NCI-H1417 treated with DMSO at 0.1 percent for 48 hours (cell line): ENCODE results near the gene CFAP46.

Experiments used
- DNase-seq: peaks from one replicate; lab custom pipeline; 2025; lab: John Stamatoyannopoulos, UW

Gene CFAP46

DNA sequence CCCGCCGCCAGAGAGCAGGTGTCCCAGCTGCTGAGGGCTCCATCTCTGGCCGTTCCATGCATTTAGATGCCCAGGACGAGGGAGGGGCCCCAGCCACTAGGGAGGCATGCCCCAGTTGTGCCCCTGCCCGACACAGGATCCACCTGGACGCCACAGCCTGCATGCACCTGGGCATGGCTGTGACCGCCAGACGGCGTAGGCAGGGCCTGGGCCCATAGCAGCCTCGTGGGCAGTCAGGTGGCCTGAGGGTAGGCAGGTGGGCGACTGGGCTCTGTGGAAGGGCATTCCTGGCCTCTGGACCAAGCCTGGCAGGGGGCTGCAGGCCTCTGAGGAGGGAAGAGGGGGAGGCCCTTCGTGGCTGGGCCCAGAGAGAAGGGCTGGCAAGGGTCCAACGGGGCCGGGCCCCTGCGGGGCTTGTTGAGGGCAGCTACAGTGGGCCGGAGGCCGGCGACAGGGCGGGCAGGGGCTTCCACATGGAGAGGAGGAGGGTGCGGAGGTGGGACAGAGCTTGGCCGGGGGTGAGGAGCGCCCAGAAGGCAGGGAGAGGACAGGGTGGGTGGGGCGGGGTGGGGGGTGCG is 80.4 kb downstream of the CFAP46 start:
- no peak for DNase-seq

DNA sequence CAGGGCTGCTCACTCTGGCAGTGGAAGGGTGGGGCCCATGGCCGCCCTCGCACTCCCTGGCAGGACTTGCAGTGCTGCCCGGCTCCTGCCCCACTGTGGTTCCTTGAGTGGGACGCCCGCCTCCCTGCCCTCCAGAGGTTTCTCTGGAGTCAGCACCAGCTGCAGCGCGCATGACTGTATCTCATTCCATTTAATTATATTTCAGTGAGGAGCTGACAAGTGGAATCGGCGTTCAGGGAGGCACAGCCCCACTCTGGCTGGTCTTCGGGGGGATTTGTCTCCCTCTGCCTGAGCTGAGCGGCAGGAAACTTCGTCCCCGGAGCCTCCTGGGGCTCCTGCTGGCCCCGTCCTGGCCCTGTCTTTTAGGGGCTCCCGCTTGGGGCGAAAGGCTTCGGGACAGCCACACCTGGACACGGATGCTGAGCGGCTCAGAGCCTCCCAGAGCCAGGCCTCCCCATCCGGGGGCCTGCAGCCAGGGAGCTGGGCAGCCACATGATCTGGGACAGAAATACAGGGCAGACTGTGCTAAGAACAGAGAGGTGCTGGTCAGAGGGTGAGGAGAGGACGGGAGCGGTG is 81.2 kb downstream of the CFAP46 start:
- no peak for DNase-seq

DNA sequence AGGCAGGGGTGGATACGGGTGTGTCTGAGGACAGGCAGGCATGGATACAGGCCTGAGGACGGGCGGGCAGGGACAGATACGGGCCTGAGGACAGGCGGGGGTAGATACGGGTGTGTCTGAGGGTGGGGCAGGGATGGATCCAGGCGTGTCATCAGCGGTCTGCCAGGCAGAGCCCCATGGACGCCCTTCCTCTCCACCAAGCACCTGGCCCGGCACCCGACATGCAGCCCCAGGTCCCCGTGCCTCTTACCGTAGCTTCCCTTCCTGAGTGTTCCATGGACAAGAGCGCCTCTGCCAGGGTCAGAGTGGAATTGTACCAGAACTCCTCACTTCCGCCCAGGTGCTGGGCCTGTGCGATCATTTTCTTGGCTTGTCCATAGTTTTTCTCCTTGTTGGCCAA is 81.8 kb downstream of the CFAP46 start:
- DNase-seq, result no peak

DNA sequence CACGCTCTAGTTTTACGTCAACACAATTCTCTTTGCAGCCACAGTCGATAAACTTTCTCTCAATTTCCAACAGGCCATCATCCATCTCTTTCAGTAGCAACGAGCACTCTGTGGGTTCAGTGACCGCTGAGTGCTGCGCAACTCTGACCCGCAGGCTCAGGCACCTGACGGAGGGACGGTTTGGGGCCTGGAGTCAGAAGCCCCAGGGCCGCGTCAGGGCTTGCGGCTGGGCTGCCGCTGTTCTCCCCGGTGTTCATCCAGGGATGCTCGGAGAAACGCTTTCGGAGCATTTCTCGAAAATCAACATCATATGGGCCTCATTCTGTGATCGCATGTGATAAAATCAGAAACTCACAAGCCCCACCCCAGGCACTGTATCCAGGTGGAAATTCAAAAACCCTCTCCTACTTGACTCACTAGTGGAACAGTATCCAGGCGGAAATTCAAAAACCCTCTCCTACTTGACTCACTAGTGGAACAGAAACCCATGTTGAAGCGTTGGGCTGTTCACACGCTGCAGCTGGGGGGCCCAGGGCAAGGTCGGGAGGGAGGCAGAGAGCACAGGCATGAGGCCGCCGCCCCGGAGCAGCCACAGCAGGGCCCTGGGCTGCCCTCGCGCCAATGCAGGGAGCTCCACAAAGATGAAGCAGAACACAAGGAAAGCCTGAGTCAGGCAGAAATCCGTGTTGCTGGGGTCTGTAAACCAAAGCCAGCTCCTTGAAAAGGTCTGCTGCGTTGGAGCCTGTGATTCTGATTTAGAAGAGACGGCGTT is 83.1 kb downstream of the CFAP46 start:
- DNase-seq, result no peak

DNA sequence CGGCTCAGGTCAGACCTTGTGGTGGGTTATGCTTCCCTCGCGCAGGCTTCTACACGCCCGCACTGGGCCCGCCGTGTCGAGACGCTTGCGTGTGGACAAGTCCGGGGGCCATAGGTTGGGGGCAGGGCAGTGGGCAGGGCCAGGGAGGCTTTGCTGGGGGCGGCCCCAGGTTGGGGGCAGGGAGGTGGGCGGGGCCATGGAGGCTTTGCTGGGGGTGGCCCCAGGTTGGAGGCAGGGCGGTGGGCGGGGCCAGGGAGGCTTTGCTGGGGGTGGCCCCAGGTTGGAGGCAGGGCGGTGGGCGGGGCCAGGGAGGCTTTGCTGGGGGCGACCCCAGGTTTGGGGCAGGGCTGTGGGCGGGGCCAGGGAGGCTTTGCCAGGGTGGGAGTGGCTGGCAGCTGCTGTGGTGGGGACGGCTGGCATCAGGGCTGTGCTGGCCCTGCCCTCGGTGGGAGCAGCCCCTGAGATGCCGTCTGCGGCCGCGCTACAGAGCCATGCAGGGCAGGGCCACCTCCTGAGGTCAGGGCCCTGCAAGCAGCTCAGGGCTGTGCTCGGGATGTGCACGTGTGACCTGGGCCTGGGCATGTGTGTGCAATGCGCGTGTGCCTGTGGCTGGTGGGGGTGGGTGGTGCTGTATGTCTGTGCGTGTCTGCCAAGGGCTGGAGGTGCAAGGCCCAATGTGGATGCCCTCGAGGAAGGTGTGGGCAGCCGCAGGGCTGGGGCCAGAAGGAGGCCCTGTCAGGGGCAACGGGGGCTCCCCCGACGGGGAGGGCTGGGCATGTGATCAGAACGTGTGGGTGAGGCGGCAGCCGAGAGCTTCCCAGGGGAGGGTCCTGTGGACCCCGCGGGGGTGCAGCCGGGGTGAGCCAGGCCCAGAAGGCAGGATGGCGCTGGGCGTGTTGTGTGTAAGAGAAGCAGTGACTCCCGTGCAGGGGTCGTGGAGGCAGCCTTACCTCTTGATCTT is 84.0 kb downstream of the CFAP46 start:
- no peak for DNase-seq

DNA sequence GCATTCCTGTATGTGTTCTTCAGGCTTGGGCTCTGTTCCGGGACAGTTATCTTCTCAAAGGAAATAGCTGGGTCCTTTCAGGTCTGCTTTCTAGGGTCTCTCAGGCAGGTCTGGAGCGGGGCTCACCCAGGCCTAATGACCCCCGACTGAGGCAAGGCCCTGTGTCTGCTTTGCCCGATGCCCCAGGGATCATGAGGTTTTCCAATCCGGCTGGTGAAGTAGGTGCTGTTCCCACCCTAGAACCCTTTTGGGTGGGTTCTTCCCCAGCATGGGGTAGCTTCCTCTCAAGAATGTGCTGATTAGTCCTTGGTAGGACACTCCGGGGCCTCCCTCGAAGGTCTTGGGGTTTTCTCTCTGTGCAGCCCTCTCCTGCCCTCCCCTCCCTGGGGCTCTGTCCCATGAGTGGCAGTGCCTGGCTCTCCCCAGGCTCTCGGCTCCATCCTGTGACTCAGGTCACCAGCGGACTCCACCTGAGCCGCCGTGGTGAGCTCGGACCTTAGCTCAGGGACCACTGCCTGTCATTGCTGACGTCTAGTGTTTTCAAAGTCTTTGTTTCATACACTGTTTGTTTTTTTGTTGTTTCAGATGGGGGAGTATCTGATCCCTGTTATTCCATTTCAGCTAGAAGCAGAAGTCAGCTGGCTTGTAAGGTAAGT is 85.4 kb downstream of the CFAP46 start:
- no peak for DNase-seq

DNA sequence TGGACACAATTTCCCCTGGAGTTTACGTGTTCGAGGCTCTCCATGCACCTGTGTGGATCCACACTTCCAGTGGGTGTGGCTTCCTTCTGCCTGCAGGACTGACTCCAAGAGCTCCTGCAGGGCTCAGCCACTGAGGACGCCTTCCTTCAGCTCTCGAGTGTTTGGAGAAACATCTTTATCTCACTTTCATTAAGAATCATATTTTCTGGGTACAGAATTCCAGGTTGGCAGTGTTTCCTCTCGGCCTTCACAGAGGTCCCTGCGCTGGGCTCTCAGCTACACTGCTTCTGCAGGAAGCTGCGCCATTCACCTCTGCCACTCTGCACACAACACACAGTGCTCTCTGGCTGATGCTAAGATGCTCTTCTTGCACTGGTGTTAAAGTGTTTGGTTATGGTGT is 86.5 kb downstream of the CFAP46 start:
- no peak for DNase-seq

DNA sequence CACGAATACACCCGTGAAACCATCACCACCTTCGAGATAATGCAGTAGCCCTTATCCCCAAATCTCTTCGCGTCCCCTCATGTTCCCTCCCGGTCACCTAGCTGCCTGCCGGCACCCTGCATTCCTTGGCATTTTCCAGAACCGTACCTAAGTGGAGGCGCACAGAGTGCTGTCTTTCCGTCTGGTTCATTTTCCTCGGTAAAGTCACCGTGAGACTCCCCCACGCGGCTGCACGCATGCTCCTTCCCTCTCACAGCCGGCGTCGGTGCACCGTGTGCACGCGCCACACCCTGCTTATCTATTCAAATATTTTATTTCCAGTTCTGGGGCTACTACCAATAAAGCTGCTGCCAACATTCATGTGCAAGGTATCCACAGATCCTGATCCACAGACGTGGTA is 90.9 kb downstream of the CFAP46 start:
- DNase-seq, result no peak

DNA sequence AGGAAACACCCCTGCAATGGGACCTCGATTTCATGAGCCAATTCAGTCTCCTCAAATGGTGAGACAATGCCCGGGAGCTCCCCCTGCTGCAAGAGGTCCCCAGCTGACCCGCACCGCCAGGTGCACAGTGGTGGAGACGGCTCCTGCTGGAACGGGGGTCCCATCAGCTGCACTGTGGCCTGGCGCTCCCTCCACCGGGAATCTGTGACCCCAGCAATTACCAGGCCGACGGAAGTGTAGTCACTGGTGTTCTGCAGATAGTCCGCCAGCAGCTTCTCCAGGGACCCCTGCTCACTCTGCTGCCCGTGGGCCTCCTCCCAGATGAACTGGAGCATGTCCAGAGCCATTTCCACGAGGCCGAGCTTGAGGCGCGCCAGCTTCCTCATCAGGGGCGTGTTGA is 91.5 kb downstream of the CFAP46 start:
- DNase-seq, result no peak

DNA sequence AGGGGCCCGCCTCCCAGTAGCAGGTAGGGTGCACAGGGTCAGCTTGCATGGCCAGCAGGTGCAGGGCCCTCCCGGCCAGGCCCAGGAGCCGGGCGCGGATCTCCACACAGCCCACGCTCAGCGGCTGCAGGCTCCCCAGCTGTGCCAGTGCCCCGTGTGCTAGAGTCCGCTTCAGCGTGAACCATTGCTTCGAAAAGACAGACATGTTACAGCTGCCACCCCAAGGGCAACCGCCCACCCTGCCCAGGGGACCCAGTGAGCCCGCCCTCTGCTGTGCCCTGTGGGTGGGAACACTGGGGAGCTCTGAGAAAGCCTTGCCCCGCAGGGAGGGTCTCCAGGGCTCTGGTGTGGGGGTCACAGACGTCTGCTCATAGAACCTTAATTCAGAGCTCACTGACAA is 92.1 kb downstream of the CFAP46 start:
- no peak for DNase-seq

DNA sequence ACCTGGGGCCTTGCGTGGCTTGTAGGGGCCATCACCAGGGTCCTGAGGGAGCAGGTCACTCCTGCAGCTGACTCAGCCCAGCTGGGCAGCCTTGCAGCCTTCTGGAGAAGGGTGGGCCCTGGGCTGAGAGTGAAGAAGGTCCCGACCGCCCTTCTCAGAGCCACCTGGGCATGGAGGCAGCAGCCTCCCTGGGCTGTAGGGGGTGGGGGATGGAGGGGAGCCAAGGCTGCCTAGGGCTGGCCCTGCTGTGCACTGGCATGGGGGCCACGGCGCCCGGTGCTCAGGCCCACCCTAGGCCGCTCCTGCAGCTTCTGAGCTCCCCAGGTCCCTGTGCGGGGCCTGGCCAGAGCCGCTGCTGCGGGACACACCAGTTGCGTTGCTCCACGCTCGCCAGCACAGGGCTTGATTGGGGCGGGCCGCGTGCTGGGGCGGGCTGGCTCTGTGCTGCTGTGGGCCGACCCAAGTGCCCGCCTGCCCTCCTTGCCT is 92.8 kb downstream of the CFAP46 start:
- no peak for DNase-seq

DNA sequence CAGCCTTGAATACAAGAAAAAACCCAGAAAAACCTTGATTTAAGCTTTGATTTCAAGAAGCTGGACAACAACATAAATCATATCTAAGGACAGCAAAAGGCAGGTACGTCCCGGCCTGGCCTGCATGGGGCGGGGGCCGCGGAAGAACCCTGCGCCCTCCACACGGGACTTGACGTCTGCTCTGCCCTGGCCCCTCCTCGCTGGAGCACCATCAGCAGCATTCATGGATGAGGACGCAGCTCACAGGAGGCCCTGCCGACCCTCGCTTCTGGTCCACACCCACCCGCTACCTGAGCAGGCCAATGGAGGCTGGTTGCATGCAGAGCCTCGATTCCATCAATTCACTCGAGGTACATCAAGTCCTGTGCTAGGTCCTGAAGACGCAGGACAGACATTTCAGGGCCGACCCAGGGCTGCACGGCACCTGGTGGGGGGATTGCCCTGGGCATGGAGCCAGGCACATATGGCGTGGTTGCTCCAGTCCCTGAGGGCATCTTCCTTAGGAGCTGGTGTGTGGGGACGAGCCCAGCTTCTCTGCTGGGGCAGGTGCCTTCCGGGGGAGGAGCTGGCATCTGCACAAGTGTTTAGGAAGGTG is 93.3 kb downstream of the CFAP46 start:
- DNase-seq, result no peak

DNA sequence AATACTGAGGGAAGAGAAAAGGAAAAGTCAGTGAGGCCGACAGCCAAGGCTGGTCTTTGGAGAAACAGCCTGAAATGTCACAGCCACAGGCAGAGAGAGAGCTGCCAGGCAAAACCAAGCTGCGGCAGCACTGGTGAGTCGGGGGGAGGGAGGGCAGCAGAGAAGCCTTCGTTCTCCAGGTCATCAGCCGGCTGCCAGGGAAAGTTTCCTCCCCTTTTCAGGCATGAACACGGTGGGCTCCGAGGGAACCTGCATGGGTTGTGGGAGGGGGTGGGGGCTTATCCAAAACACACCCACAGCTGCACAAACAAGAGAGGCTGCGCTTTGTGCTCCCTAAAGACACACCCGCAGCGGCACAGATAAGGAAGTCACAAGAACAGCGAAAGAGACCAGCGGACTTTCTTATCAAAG is 94.1 kb downstream of the CFAP46 start:
- no peak for DNase-seq

DNA sequence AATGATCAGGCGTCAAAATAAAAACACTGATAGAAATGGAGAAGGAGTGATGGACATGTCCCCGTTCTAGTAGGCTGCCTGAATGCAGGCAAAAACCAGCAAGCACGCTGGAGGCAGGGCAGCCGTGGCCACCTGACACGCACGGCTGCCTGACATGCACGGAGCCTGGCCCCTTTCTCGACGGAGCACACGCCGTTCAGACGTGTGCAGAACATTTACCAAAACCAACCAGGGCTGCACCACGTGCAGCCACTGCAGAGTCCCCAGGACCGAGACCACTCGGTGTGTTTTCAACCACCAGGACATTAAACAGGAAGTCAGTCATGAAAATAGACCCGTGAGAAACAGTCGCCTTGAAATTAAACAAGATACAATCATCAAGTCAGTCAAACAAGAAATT is 94.5 kb downstream of the CFAP46 start:
- DNase-seq, result no peak

DNA sequence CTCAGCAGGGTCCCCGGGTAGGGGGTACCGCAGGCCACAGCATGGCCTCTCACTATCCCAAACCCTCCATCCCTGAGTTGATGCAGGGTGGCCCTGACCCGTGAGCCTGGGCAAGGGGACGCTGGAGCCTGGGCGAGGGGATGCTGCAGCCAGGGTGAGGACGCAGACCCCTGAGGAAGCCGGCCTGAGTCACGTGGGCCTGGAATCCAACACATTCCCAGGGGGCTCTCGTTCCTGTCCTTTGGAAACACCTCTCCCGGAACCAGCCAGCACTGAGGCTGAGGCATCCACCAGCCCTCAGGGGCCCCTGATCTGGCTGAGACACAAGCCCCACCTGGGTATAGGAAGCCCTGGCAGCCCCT is 95.0 kb downstream of the CFAP46 start:
- DNase-seq, result no peak

DNA sequence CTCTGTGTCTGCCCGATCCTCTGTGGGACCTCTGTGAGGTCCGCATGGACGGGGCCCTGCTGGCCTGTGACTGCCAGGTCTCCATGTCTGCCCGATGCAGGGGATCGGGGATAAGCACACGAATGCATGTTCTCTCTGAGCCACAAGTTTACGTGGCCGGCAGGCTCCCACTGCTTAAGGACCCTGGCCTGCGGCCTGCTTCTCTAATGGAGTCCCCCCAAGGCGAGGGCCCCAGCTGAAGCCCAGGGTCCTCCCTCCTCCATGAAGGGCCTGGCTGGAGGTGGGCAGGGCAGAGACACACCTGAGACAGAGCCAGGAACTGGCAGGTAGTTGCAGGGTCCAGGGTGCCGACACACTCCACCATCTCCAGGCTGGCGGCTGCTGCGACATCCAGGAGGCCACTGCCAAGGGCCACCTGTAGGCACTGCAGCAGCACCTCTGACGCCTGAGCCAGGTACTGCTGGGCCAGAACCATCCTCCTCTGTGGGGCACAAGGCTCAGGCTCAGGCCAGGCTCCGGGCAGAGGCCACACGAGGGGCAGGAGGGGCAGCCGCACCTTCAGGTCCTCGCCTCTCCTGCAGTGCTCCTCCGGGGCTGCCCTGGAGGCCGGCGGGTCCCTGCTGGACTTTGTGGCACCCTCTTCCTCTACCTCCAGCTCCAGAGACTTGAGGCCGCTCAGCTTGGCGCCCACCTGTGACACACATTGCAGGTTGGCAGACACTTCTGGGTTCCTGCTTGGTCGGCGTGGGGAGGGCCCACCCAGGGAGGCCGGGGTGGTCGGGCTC is 95.5 kb downstream of the CFAP46 start:
- DNase-seq, result no peak

DNA sequence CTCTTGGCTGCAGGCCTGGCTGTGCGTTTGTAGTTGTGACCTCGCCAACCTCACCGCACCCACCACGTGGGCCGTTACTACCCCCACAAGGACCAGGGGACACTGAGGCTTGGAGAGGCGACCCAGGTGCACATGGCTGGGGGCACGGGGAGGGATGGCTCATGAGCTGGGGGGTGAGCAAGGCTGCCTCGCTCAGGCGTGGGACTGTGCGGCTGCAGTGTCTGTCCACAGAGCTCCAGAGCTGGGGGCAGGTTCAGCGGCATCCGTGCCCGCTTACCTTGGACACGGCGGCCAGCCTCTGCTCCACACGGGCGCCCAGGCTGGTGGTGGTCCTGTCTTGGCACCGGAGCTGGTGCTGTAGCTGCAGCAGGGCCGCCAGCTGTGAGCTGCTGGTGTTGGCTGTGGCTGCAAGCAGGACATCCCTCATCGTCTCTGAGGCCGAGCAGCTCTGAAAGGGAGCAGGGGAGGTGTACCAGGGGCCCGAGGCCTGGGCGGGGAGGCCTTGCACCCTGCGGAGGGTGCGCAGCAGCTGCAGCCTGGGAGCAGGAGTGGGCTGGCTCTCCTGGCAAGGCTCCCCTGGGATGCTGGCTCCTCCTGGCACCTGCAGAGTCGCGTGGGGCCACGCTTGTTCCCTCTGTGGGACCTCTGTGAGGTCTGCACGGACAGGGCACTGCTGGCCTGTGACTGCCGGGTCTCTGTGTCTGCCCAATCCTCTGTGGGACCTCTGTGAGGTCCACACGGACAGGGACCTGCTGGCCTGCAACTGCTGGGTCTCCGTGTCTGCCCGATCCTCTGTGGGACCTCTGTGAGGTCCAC is 96.4 kb downstream of the CFAP46 start:
- no peak for DNase-seq

DNA sequence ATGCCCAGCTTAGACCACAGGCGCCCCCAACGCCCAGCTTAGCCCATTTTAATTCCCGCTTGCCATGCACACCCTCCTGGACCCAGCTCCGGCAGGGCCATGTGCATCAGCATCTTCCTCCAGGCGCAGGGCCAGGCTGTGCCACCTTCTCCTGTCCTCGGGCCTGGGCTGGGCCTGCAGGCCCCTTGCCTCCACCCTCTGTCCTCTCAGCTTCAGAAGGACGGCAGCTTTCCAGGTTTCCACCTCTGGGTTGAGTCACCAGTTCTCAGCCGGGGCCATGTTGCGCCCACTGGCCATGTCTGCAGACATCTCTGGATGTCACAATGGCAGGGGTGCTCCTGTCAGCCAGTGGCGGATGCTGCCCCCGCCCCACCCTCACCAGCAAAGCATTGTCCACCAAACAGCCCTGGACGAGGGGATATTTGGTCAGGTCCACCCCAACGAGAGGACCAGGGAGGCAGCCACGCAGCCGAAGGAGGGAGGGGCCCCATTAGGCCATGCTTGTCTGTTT is 97.3 kb downstream of the CFAP46 start:
- no peak for DNase-seq

DNA sequence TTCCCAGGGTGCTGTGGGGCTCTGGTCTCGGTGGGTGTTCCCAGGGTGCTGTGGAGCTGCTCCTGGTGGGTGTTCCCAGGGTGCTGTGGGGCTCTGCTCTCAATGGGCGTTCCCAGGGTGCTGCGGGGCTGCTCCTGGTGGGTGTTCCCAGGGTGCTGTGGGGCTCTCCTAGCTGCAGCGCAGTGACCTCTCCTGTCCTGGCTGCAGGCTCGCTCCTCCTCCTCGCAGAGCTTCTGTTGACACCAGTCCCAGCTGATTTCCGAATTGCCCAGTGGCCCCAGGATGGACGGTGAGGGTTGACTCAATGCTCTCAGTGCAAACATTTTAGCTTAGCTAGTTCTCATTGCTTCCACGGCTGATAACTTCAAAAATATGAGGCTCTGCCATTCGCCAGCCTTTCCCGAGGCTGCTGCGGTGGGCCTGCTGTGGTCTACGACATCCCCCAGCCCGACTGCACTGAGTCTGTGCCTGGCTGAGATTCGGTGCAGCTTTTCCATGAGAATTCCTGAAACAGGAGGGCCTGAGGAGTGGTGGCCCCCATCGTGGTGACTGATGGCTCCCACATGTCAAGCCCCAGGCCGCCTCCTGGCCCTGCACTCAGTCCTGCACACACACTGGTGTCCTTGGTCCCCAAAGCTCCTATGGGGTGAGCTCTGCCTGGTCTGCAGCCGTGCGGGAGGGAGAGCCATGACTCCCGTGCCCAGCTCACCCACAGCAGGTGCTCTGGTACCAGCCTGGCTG is 98.1 kb downstream of the CFAP46 start:
- DNase-seq, result no peak
